GM23338 (cell line): ENCODE data around the gene SELENOO.

Source experiments
- CREB1 ChIP-seq: fragments of 250-450 bp; sonication (Bioruptor Pico); IDR thresholded peaks from 2 replicates; pipeline ENCODE4 v1.5.0; 2020; ENCODE audit warnings: low read depth, mild to moderate bottlenecking, moderate library complexity
- EZH2 ChIP-seq: fragments of 200-600 bp; sonication (generic); IDR thresholded peaks from one replicate; pipeline ENCODE4 v1.8.0; 2017; ENCODE audit warnings: antibody characterized with exemption, mild to moderate bottlenecking, low read depth; ENCODE audit not compliant: unreplicated experiment
- EZH2phosphoT487 ChIP-seq: fragments of 200-600 bp; sonication (generic); IDR thresholded peaks from one replicate; pipeline ENCODE4 v1.8.1; 2018; ENCODE audit warnings: antibody characterized with exemption; ENCODE audit not compliant: unreplicated experiment
- JUNB ChIP-seq: IDR thresholded peaks from one replicate; pipeline ENCODE4 v1.6.1; 2016; ENCODE audit warnings: antibody characterized with exemption; ENCODE audit not compliant: unreplicated experiment
- NANOG ChIP-seq: IDR thresholded peaks from 2 replicates; pipeline ENCODE4 v1.6.1; 2016; ENCODE audit warnings: antibody characterized with exemption, borderline replicate concordance
- POLR2AphosphoS5 ChIP-seq: IDR thresholded peaks from 2 replicates; pipeline ENCODE4 v1.6.1; 2016; ENCODE audit warnings: antibody characterized with exemption, low read depth
- STAT1 ChIP-seq: IDR thresholded peaks from one replicate; pipeline ENCODE4 v1.6.1; 2016; ENCODE audit warnings: antibody characterized with exemption; ENCODE audit not compliant: unreplicated experiment
- ZNF331 ChIP-seq: fragments of 250-450 bp; sonication (Bioruptor Pico); IDR thresholded peaks from 2 replicates; pipeline ENCODE4 v1.5.0; 2020; ENCODE audit warnings: low read depth, mild to moderate bottlenecking, moderate library complexity
- TF ChIP-seq, protein P1 (sequence below), 2 experiments: fragments of 200-600 bp in 1 of 2; sonication (generic) in 1 of 2; conservative IDR thresholded peaks; 2 replicates each; pipeline versions ENCODE4 v1.5.1 to v1.6.1; 2016 to 2017; ENCODE audit warnings: antibody characterized with exemption in 2 of 2, low read depth in 2 of 2, mild to moderate bottlenecking in 2 of 2, moderate library complexity in 1 of 2
- TF ChIP-seq, protein P2 (sequence below): IDR thresholded peaks from one replicate; pipeline ENCODE4 v1.6.1; 2018; ENCODE audit warnings: antibody characterized with exemption; ENCODE audit not compliant: unreplicated experiment

DNA sequence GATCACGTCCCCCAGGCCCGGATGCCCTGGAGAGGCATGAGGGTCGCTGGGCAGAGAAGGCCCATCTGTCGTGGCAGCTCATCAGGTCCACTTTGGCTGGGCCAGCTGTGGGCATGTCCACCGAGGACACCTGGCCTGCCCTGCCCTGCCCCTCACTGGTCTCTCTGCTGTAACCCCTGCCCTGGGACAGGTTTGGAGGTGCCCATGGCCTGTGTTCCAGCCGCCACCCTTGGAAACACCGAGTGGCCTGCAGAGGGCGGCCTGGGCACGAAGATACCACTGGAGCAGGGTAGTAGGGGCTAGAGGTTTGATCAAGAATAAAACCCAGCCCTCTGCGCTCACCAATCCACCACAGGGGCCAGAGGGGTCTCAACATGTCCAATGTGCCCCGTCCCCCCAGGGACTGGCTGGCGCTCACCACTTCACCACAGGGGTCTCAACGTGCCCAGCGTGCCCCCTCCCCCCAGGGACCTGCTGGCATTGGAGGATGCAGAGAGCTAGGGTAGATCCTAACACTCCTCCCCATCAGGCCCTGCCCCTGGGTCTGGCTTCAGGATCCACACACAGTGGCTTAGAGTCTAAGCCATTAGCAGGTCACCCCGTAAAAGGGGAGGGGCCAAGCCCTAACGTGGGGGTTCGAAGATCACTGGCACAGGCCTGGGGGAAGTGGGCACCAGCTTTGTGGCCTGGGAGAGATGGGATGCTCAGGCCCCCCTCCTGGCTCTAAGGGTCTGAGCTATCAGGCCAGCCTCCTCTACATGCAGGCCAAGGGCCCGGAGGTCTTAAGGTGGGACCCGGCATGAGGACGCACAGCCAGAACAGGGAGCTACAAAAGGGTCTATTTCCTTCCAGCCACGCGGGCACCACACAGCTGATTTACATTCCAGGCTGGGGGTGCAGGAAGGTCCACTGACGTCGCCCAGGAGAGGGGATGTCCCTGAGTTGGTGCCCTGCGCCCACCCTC is 51.6 kb downstream of the SELENOO start:
- TF ChIP-seq, protein P1, sequence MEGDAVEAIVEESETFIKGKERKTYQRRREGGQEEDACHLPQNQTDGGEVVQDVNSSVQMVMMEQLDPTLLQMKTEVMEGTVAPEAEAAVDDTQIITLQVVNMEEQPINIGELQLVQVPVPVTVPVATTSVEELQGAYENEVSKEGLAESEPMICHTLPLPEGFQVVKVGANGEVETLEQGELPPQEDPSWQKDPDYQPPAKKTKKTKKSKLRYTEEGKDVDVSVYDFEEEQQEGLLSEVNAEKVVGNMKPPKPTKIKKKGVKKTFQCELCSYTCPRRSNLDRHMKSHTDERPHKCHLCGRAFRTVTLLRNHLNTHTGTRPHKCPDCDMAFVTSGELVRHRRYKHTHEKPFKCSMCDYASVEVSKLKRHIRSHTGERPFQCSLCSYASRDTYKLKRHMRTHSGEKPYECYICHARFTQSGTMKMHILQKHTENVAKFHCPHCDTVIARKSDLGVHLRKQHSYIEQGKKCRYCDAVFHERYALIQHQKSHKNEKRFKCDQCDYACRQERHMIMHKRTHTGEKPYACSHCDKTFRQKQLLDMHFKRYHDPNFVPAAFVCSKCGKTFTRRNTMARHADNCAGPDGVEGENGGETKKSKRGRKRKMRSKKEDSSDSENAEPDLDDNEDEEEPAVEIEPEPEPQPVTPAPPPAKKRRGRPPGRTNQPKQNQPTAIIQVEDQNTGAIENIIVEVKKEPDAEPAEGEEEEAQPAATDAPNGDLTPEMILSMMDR (conservative IDR thresholded peaks at IDR 0.05; ENCODE audit: low read depth in 2 of 2) = peak; percentile 68 to 86
- TF ChIP-seq EZH2phosphoT487 = no peak
- TF ChIP-seq EZH2 = no peak
- TF ChIP-seq JUNB = no peak
- no peak for TF ChIP-seq NANOG
- no peak for TF ChIP-seq POLR2AphosphoS5
- TF ChIP-seq, protein P2, sequence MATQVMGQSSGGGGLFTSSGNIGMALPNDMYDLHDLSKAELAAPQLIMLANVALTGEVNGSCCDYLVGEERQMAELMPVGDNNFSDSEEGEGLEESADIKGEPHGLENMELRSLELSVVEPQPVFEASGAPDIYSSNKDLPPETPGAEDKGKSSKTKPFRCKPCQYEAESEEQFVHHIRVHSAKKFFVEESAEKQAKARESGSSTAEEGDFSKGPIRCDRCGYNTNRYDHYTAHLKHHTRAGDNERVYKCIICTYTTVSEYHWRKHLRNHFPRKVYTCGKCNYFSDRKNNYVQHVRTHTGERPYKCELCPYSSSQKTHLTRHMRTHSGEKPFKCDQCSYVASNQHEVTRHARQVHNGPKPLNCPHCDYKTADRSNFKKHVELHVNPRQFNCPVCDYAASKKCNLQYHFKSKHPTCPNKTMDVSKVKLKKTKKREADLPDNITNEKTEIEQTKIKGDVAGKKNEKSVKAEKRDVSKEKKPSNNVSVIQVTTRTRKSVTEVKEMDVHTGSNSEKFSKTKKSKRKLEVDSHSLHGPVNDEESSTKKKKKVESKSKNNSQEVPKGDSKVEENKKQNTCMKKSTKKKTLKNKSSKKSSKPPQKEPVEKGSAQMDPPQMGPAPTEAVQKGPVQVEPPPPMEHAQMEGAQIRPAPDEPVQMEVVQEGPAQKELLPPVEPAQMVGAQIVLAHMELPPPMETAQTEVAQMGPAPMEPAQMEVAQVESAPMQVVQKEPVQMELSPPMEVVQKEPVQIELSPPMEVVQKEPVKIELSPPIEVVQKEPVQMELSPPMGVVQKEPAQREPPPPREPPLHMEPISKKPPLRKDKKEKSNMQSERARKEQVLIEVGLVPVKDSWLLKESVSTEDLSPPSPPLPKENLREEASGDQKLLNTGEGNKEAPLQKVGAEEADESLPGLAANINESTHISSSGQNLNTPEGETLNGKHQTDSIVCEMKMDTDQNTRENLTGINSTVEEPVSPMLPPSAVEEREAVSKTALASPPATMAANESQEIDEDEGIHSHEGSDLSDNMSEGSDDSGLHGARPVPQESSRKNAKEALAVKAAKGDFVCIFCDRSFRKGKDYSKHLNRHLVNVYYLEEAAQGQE = no peak
- no peak for TF ChIP-seq CREB1
- TF ChIP-seq STAT1 = no peak
- TF ChIP-seq ZNF331 (CRISPR knock-in tag) = no peak
